K562 (cell line): ENCODE results near the gene MOB4.

Experiments used
- CBFB ChIP-seq: sonication (generic); formaldehyde crosslinking; IDR thresholded peaks from 2 replicates; pipeline ENCODE4 v1.4.0; 2020; ENCODE audit warnings: mild to moderate bottlenecking, missing genetic modification reagents
- CREM ChIP-seq: IDR thresholded peaks from 2 replicates; pipeline ENCODE4 v1.6.1; 2014; ENCODE audit warnings: antibody characterized with exemption, low read depth
- CTCF ChIP-seq, 3 experiments: IDR thresholded peaks in 2 of 3; conservative IDR thresholded peaks in 1 of 3; 2 replicates each; pipeline ENCODE4 v1.5.1; 2011 to 2012; ENCODE audit warnings: low read length in 3 of 3, mild to moderate bottlenecking in 3 of 3, control low read depth in 2 of 3, improper control_type of control experiment in 1 of 3, inconsistent platforms in 1 of 3, low read depth in 1 of 3, mixed read lengths in 1 of 3, moderate library complexity in 1 of 3; ENCODE audit not compliant: insufficient read depth in 2 of 3
- EGR1 ChIP-seq: fragments of 450-650 bp; conservative IDR thresholded peaks from 2 replicates; pipeline ENCODE4 v1.6.1; 2017; ENCODE audit warnings: mild to moderate bottlenecking
- MLX ChIP-seq, 2 experiments: fragments of 450-650 bp in 1 of 2; sonication (generic) in 1 of 2; formaldehyde crosslinking; conservative IDR thresholded peaks; 2 replicates each; pipeline versions ENCODE4 v1.4.0 to v1.8.1; 2020 to 2022; ENCODE audit warnings: mild to moderate bottlenecking in 1 of 2, missing genetic modification reagents in 1 of 2
- MTA3 ChIP-seq: fragments of 450-650 bp; formaldehyde crosslinking; IDR thresholded peaks from 2 replicates; pipeline ENCODE4 v1.6.1; 2017; ENCODE audit warnings: mild to moderate bottlenecking, borderline replicate concordance
- POLR2A ChIP-seq: fragments of 450-650 bp; conservative IDR thresholded peaks from 2 replicates; pipeline ENCODE4 v1.6.1; 2016
- RFX5 ChIP-seq: IDR thresholded peaks from 2 replicates; pipeline ENCODE4 v1.6.1; 2011; ENCODE audit warnings: low read depth, mild to moderate bottlenecking, improper control_type of control experiment, low read length
- TCF15 ChIP-seq: fragments of 250-450 bp; sonication (Bioruptor Pico); IDR thresholded peaks from 2 replicates; pipeline ENCODE4 v1.8.0; 2022; ENCODE audit warnings: moderate library complexity, mild to moderate bottlenecking, inconsistent platforms
- USF1 ChIP-seq: sonication (generic); formaldehyde crosslinking; IDR thresholded peaks from 2 replicates; pipeline ENCODE4 v1.9.0; 2022; ENCODE audit warnings: mild to moderate bottlenecking, missing genetic modification reagents
- ZBTB49 ChIP-seq: sonication (generic); formaldehyde crosslinking; IDR thresholded peaks from 2 replicates; pipeline ENCODE4 v1.8.0; 2022; ENCODE audit warnings: missing genetic modification reagents, mild to moderate bottlenecking, borderline replicate concordance
- ZFP91 ChIP-seq: sonication (generic); formaldehyde crosslinking; IDR thresholded peaks from 2 replicates; pipeline ENCODE4 v1.8.0; 2022; ENCODE audit warnings: mild to moderate bottlenecking, missing genetic modification reagents

- peak; percentile 94 for TF ChIP-seq CREM
- peak; percentile 35 for TF ChIP-seq USF1
- TF ChIP-seq CBFB (CRISPR knock-in tag): peak; percentile 30; the same call in 1 of the 2 replicates
- no peak for TF ChIP-seq ZBTB49 (CRISPR knock-in tag)
- no peak for TF ChIP-seq MLX (CRISPR knock-in tag; conservative IDR thresholded peaks at IDR 0.05)
- TF ChIP-seq TCF15 (CRISPR knock-in tag): no peak
- TF ChIP-seq EGR1: peak; percentile 74
- no peak for TF ChIP-seq RFX5
- TF ChIP-seq POLR2A: peak; percentile 87
- TF ChIP-seq ZFP91 (CRISPR knock-in tag): no peak
- 0 out of 6 replicates have a peak, but pooled peaks of 2 of the 3 experiments have one; percentile 0 to 3 for TF ChIP-seq CTCF (IDR thresholded peaks at IDR 0.05 in 2 of 3, conservative IDR thresholded peaks at IDR 0.05 in 1 of 3; ENCODE audit: insufficient read depth in 2 of 3, low read depth in 1 of 3, low read length in 3 of 3)
- 0 out of 2 replicates have a peak, but pooled peaks have one; percentile 16 for TF ChIP-seq MTA3
These were observed 16.0 kb upstream of the MOB4 start, which contains the start of the genes HSPD1 and HSPE1 for GRCh38 chr2:197499594-197500502.
